Lower leg skin (tissue), 4 donors: ENCODE measurements around the gene E2F1. TPM values are rescaled to one million over a fixed set of nuclear protein-coding genes. Genes with fewer than 3 reads are reported as not detected.
A peak's percentile ranks its signal among the peaks of the same experiment; 100 is the strongest.

Experiments used
- DNase-seq, 2 donors: peaks; one replicate each; pipeline ENCODE4 v3.0.0-alpha.2; 2019; ENCODE audit warnings: low spot score in 2 of 2
- H3K4me3 ChIP-seq: fragments of 200-600 bp; sonication (generic); 2 replicates; pipeline ENCODE4 v1.5.1; 2017; ENCODE audit warnings: mild to moderate bottlenecking, low read depth; ENCODE audit not compliant: poor library complexity, severe bottlenecking
- CTCF ChIP-seq, 3 donors: fragments of 450-650 bp; IDR thresholded peaks; one replicate each; pipeline ENCODE4 v1.5.1; 2016; ENCODE audit warnings: antibody characterized with exemption in 3 of 3, mild to moderate bottlenecking in 3 of 3, moderate library complexity in 2 of 3
- POLR2A ChIP-seq, 2 donors: fragments of 450-650 bp; IDR thresholded peaks; one replicate each; pipeline ENCODE4 v1.6.1; 2016 to 2017; ENCODE audit warnings: antibody characterized with exemption in 2 of 2, mild to moderate bottlenecking in 1 of 2, moderate library complexity in 1 of 2
- WGBS, 2 donors: methylation state at CpG; one replicate each; pipeline ENCODE4 v1.1.5; 2018; 5-methylcytosine and 5-hydroxymethylcytosine counted together
- intact Hi-C: fragments of 100-400 bp; cut with DNase I; formaldehyde crosslinking; loops from one replicate; pipeline ENCODE4 v1.15.0; 2023; ENCODE audit warnings: low total_unique reads
- total RNA-seq, 4 donors: library from RNA; depleted of rRNA; stranded (reverse); fragments of >200 nt; gene quantifications; one replicate each; pipeline ENCODE4 v1.1.0, GENCODE V29; 2016

Gene E2F1
- total RNA-seq, 4 donors from 2014 or later: 1.4 to 6.3 (median 5.7) TPM

DNA sequence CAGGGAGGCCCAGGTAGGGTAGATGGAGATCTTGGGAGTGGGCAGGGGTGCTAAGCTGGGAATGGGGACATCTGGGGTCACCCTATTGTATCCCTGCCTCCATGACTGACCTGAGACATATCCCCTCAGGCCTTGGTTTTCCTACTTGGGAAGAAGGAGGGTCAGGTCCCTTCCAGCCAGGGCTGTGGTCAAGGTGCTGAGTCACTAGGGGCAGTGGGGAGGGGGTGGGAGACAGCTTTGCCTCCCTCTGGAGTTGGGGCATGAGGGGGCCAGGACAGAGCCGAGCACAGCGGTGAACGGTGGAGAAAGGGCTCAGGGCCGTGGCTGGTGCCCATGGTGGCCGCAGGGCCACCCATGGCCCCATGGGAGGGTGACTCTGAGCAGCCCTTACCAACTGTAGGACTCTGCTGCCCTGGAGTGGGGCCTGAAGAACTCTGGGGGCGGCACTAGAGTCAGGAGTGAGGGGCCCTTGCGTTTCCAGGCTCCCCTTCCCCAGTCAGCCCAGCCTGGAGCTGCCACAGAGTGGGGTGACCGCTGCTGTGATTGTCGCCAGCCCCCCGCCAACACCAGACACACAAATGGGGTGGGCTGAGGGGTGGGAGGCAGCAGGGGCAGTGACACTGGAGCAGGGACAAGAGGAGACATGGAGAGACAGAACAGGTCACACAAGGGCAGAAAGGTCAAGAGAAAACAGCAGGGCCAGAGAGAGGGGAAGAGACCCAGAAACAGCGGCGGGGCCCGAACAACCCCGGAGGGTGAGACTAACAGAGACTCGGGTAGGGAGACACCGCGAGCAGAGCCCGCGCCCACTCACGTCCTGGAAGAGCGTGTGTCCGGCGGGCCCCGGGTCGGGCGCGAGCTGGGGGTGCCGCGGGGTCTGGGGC lies 12.5 kb downstream of the E2F1 start:
- no peak for DNase-seq
- intact Hi-C loops: no loop called here
- peak overlapping the region; percentile 40 for H3K4me3 ChIP-seq
- TF ChIP-seq POLR2A (IDR thresholded peaks at IDR 0.05): no peak
- TF ChIP-seq CTCF (IDR thresholded peaks at IDR 0.05): no peak
- WGBS, 2 donors: 17 to 23% methylated on average over 29 of the region's 29 CpGs

- no peak for TF ChIP-seq CTCF (IDR thresholded peaks at IDR 0.05)
- no peak for TF ChIP-seq POLR2A (IDR thresholded peaks at IDR 0.05)
- no peak for DNase-seq
- no peak overlapping the region for H3K4me3 ChIP-seq
- intact Hi-C loops: no loop called here
- 88 to 93% methylated on average over 4 of the region's 4 CpGs for WGBS, 2 donors
These were observed 13.1 kb downstream of the E2F1 start for GRCh38 chr20:33673114-33673409.

- intact Hi-C loops: no loop called here
- DNase-seq: no peak
- no peak overlapping the region for H3K4me3 ChIP-seq
- TF ChIP-seq CTCF (IDR thresholded peaks at IDR 0.05) (no peak), POLR2A (IDR thresholded peaks at IDR 0.05) (no peak)
- 61 to 72% methylated on average over 17 of the region's 17 CpGs for WGBS, 2 donors
These were observed 13.6 kb downstream of the E2F1 start for GRCh38 chr20:33672426-33673113.

- no peak for DNase-seq
- intact Hi-C loops: no loop called here
- TF ChIP-seq POLR2A (IDR thresholded peaks at IDR 0.05): no peak
- no peak for TF ChIP-seq CTCF (IDR thresholded peaks at IDR 0.05)
- 77 to 79% methylated on average over 8 of the region's 8 CpGs for WGBS, 2 donors
- H3K4me3 ChIP-seq: no peak overlapping the region
These were observed 14.5 kb downstream of the E2F1 start for GRCh38 chr20:33671573-33672288.

GRCh38 chr20:33670715-33671499 lies 15.3 kb downstream of the E2F1 start:
- H3K4me3 ChIP-seq: no peak overlapping the region
- 82 to 88% methylated on average over 6 of the region's 6 CpGs for WGBS, 2 donors
- no peak for DNase-seq
- intact Hi-C loops: no loop called here
- TF ChIP-seq CTCF (IDR thresholded peaks at IDR 0.05) (no peak), POLR2A (IDR thresholded peaks at IDR 0.05) (no peak)
